HG02623 (cell line): Measurements from ENCODE around the gene ACACB.

ENCODE experiments used
- ATAC-seq: cut with Tn5 transposase; IDR thresholded peaks from one replicate; pipeline ENCODE4 v1.9.1; 2021; ENCODE audit warnings: moderate library complexity; ENCODE audit not compliant: unreplicated experiment

Gene ACACB

DNA sequence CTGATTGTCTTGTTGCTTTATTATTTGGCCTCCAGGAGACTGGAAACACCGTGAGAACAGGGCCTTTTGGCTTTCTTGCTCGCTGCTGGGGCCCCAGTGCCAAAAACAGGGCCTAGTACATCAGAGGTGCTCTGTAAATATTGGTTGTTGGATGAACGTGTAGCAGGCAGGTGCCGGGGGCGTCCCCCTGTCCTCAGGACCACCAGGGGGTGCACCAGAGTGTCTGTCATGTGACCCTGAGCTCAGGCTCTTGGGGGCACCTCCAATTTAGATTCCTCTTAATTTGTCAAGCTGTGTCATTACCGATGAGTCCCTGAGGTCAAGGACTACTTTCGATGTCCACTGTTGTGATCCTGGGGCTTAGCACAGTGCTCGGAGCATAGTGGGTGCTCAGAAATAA is 87.1 kb downstream of the ACACB start:
- ATAC-seq, result no peak

DNA sequence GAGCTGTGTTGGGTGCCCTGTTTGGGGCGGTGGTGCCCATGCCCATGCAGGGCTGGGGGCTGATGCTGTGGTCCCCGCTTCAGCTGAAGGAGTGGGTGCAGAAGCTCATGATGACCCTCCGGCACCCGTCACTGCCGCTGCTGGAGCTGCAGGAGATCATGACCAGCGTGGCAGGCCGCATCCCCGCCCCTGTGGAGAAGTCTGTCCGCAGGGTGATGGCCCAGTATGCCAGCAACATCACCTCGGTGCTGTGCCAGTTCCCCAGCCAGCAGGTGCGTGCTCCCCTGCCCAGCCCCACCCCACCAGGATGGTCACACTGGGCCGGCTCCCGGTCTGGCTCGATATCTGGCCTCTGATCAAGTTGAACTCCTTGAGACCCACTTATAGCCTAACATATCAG is 92.7 kb downstream of the ACACB start:
- no peak for ATAC-seq

DNA sequence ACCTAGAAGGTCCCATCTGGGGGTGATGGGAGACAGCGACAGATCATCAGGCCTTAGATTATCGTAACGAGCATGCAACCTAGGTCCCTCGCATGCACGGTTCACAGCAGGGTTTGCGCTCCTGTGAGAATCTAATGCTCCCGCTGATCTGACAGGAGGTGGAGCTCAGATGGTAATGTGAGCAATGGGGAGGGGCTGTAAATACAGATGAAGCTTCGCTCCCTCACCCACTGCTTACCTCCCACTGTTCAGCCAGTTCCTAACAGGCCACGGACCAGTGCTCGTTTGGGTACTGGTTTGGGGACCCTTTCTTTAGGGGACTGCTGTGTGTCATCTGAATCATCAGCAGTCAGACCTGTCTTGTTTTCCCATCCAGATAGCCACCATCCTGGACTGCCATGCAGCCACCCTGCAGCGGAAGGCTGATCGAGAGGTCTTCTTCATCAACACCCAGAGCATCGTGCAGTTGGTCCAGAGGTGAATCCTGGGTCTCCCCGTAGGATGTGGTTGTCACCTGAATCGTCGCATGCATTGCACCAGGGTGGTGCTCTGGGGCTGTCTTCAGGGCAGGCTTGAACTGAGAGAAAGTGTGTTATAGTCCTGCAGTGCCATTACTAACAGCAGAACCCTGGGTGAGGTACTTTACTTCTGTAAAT is 96.2 kb downstream of the ACACB start:
- no peak for ATAC-seq

DNA sequence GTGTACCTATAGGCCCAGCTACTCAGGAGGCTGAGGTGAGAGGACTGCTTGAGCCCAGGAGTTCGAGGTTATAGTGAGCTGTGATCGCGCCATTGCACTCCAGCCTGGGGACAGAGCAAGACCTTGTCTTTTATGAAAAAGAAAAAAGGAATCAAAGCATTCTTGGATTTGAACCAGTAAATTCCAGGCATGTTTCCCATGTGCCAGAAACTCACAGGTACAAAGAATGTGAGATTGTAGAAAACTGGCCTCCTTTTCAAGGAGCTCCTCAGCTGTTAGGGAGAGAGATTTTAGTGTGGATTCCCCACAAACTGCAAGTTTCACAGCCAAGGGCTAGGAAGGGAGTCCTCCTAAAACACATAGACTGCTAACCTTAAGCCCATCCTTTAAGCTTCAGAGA is 97.7 kb downstream of the ACACB start:
- ATAC-seq, result no peak

DNA sequence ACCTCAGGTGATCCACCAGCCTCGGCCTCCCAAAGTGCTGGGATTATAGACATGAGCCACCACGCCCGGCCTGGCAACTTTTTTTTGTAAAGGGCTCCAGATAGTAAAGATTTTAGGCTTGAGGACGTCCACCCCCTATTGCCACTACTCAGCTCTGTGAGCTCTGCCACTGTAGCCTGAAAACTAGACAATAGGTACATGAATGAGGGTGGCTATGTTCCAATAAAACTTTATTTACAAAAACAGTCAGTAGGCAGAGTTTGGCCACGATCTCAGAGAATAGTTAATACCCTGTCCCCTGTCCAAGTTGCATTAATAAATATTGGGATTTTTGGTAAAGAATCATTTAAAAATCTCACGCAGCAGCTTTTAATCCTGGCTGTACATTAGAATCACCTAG is 102.6 kb downstream of the ACACB start:
- no peak for ATAC-seq

DNA sequence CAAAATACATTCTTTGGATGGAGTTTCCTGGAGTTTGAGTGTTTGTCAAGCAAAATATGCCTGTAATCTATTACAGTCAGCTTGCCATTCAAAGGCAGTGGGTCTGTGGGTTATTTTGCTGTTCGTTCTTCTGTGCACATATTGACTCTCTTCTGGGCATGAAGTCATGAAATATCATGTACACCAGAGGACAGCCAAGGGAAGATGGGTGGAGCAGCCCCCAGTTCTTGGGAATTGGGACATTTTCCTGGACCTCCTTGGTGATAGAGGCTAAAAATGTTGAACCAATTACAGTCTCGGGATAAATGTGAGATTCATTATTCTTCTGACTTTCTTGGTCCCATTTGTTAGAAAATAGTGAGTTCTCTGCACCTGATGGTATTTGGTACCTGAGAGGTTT is 103.6 kb downstream of the ACACB start:
- no peak for ATAC-seq

DNA sequence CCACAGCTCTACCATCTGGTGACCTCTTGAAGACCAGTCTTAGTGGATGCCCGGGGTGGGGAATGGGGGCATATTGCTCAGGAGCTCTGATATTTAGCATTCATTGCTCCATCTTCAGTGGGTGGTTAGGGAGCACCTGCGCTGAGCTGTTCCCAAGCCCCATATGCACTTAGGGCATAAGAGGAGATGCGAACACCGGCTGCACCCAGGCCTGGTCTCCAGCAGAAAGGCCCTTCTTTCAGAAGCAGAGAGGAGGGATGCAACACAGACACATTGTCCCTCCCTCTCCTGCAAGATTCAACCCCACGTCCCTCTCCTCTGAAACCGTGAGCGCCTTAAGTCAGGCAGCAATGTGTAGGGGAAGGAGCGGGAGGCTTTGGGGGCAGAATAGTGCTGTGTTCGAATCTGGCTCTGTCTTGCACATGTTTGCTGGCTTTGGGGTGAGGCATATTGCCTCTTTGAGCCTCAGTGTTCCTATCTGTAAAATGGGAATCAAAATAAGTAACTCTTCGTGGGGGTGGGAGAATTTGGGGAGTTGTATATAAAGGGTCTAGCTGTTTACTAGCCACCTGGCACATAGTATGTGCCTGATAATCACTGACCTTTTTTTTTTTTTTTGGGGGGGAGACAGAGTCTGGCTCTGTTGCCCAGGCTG is 105.0 kb downstream of the ACACB start:
- no peak for ATAC-seq

DNA sequence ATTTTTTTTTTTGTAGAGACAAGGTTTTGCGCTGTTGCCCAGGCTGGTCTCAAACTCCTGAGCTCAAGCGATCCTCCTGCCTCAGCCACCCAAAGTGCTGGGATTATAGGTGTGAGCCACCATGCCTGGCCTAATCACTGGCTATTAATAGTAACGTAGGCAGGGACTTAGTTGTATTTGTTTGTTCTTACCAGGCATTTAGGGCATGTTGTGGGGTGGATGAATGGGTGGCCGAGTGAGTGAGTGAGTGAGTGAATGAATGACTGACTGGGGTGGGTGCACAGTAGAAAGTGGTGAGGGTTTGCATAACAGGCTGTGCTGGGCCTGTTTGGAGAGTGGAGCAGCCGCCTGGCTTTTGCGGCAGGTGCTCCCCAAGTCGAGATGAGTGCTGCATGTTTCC is 105.7 kb downstream of the ACACB start:
- ATAC-seq, result no peak

- no peak for ATAC-seq
Observed at GRCh38 chr12:109222496-109222895, 106.1 kb downstream of the ACACB start.

DNA sequence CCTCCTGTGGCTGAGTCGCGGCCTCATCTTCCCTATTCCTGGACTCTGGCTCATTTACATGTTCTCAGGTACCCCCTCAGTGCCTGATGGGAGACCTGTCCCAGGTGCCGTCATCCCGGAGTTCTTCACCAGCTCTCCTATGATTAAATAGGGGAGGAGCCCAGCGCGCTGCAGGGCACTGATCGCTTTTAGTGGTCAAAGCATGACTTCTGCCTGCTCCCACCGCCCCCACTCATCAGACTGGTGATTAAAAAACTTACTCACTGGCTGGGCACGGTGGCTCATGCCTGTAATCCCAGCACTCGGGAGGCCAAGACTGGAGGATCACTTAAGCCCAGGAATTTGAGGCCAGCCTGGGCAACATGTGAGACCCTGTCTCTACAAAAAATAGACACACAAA is 106.8 kb downstream of the ACACB start:
- no peak for ATAC-seq

GRCh38 chr12:109223868-109224267 is 107.5 kb downstream of the ACACB start:
- ATAC-seq, result no peak

DNA sequence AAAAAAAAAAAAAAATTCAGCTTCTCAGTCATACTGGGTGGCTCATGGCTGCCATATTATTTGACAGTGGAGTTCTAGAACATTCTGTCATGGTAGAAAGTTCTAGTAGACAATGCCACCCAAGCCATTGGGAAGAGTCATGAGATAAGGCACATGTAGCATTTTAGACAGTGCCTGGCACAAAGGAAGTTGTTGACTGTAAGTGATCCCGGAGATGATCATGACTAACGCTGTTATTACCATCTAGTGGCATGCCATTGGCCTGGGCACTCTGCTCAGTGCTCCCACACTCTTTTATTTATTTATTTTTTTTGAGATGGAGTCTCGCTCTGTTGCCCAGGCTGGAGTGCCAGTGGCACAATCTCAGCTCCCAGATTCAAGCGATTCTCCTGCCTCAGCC is 112.3 kb downstream of the ACACB start:
- ATAC-seq, result no peak

DNA sequence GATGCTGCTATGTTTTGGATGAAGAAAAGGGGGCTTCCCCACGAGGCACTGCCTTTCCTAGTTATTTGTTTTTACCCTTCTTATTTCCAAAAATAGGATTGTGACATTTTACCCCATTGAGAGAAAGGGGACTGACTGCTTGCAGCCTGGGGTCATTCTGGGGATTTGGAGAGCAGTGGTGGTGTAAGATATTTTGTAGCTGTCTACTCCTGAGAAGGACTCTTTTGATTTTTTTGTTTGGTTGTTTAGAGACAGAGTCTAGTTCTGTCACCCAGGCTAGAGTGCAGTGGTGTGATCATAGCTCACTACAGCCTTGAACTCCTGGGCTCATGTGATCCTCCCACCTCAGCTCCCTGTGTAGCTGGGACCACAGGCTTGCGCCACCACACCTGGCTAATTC is 113.8 kb downstream of the ACACB start:
- ATAC-seq, result no peak

- no peak for ATAC-seq
Observed at GRCh38 chr12:109232731-109233130, 116.3 kb downstream of the ACACB start.

GRCh38 chr12:109234012-109234411 is 117.6 kb downstream of the ACACB start:
- ATAC-seq, result no peak

DNA sequence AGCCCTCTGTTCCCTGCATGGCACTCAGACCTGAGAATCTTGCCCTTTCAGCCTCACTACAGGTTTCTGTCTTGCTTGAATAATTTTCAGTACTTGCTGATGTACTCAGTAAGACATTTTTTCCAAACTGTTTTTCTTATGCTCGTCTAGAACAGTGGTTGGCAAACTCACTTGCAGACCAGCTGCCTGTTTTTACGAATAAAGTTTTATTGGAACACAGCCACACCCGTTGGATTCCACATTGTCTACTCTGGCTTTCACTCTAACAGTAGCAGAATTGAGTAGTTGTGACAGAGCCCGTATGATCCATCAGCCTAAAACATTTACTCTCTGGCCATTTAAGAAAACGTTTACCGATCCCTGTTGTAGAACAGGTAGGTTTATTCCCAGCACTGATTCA is 119.9 kb downstream of the ACACB start:
- no peak for ATAC-seq

- no peak for ATAC-seq
Observed at GRCh38 chr12:109239179-109239578, 122.8 kb downstream of the ACACB start.

DNA sequence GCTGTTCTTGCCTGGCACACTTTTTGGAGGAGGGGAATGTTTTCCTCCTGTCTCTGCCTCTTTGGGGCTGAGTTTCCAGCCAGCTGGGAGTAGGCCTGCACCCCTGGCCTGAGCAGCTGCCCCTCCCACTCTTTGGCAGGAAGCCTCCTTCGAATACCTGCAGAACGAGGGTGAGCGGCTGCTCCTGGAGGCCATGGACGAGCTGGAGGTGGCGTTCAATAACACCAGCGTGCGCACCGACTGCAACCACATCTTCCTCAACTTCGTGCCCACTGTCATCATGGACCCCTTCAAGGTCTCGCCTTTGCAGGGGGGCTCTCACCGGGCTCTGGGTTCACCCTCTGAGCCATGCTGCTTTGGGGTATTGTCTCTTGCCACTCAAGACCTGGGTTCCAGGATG is 123.3 kb downstream of the ACACB start:
- ATAC-seq, result no peak

DNA sequence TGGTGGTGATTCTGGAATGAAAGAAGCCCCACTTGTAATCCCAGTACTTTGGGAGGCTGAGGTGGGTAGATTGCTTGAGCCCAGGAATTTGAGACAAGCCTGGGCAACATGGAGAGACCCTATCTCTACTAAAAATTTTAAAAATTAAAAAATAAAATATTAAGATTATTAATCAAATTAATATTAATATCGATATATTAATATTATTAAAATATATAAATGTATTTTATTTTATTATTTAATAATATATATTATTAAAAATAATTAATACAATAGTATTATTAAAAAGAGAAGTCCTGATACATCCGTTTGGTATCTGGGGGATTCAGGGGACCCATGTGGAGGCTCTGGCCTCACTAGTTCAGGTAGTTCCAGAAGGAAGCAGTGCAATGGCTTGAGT is 124.0 kb downstream of the ACACB start:
- ATAC-seq, result no peak

- no peak for ATAC-seq
Observed at GRCh38 chr12:109241936-109242335, 125.5 kb downstream of the ACACB start.

- ATAC-seq, result no peak
Observed at GRCh38 chr12:109244073-109244472, 127.7 kb downstream of the ACACB start.

DNA sequence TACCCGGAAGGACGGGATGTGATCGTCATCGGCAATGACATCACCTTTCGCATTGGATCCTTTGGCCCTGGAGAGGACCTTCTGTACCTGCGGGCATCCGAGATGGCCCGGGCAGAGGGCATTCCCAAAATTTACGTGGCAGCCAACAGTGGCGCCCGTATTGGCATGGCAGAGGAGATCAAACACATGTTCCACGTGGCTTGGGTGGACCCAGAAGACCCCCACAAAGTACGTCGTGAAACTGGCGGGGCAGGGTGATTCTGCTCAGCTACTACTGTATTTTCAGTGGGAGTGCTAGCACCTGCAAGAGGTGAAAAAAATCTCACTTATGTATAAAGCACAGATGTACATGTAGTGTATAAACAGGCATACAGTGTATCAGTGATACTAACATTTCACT is 129.8 kb downstream of the ACACB start:
- no peak for ATAC-seq
